ENCODE results near the gene HS2ST1. TPM values are rescaled to one million over a fixed set of nuclear protein-coding genes. Genes with fewer than 3 reads are reported as not detected.
"Not testable (repeated sequence)": the region's sequence is repeated elsewhere in the genome, so short reads cannot be mapped to it uniquely, and the experiment has no call there.

Gene HS2ST1
- total RNA-seq, 2 experiments from 2014 or later, result 20.9 to 25.3 TPM

DNA sequence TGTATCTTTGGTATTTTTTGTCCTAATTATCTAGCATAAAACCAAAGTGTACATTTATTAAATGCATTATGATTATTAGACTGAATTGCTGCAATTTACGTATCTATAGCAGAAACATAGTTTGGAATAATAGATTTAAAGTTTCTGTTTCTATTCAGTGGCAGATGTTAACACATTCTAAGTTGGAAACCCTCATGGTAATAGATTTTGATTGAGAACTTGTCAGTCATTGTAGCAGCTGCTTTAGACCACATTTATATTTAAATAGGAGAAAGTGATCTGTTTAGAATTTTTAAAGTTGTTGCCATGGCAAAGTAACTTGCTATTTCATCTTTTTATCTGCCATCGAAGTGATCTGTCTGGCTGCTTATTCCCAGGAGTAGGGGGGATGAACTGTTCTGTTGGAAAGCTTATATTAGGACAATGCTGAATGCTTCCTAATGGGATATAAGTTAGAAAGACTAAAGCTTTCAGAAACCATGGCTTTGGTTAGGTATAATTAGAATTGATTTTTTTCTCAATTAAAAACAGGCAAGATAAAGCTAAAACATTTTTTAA lies 61.6 kb downstream of the HS2ST1 start:
- no peak for DNase-seq

DNA sequence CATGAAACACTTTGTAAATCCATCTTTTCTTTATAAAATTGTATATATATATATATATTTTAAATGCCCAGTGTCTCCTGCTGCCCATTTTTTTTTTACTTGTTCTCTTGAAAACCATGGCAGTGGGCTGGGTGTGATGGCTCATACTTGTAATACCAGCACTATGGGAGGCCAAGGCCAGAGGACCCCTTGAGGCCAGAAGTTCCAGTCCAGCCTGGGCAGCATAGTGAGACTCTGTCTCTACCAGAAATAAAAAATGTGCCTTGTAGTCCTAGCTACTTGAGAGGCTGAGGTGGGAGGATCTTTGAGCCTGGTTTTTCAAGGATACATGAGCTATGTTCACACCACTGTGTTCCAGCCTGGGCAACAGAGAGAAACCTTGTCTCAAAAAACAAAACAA lies 62.2 kb downstream of the HS2ST1 start:
- Mint-ChIP-seq H3K9me3 (ENCODE audit: insufficient read depth) (no peaks in the 10 kb centered on the region), H3K27ac (no peak overlapping the region), H3K4me1 (ENCODE audit: low read depth) (no peaks in the 10 kb centered on the region), H3K4me3 (no peak overlapping the region), H3K36me3 (ENCODE audit: low read depth) (peaks cover 2% of the 10 kb centered on the region), H3K27me3 (ENCODE audit: low read depth) (no peaks in the 10 kb centered on the region)
- POLR2A ChIA-PET, result no interaction called here
- ATAC-seq (no peak), DNase-seq (no peak)
- CTCF ChIA-PET, result interaction anchor here (0.8 to 1.1 kb wide), 2 partner anchors 10 to 143 kb away, joined by 3 to 4 read pairs; no protein-coding TSS in a partner anchor

More for the DNA sequence above, 61.6 kb downstream of the HS2ST1 start:
- POLR2A ChIA-PET, result no interaction called here
- no peak overlapping the region for H3K27ac Mint-ChIP-seq
- no peaks in the 10 kb centered on the region for H3K9me3 Mint-ChIP-seq (ENCODE audit: insufficient read depth)
- CTCF ChIA-PET, result interaction anchor here (0.6 to 1.1 kb wide), 3 partner anchors 10 to 550 kb away, joined by 3 to 4 read pairs (median 4); no protein-coding TSS in a partner anchor
- no peaks in the 10 kb centered on the region for H3K4me1 Mint-ChIP-seq (ENCODE audit: low read depth)
- H3K36me3 Mint-ChIP-seq (ENCODE audit: low read depth), result peaks cover under 1% of the 10 kb centered on the region
- no peak overlapping the region for H3K4me3 Mint-ChIP-seq
- no peaks in the 10 kb centered on the region for H3K27me3 Mint-ChIP-seq (ENCODE audit: low read depth)
- ATAC-seq, result no peak

DNA sequence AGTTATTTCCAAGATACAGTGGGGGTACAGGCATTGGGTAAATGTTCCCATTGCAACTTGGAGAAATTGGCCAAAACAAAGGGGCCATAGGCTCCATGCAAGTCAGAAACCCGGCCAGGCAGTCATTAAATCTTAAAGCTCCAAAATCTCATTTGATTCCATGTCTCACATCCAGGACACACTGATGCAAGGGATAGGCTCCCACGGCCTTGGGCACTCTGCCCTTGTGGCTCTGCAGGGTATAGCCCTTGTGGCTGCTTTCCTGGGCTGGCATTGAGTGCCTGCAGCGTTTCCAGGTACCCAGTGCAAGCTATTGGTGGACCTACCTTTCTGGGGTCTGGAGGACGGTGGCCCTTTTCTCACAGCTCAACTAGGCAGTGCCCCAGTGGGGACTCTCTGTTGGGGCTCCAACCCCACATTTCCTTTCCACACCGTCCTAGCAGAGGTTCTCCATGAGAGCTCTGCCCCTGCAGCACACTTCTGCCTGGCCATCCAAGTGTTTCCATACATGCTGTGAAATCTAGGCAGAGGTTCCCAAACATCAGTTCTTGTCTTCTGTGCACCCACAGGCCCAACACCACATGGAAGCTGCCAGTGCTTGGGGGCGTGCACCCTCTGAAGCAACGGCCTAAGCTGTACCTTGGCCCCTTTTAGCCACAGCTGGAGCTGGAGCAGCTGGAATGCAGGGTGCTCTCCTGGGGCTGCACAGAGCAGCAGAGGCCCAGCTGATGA lies 67.2 kb downstream of the HS2ST1 start:
- H3K27me3 Mint-ChIP-seq (ENCODE audit: low read depth), result no peaks in the 10 kb centered on the region
- POLR2A ChIA-PET, result no interaction called here
- peaks cover 2% of the 10 kb centered on the region for H3K36me3 Mint-ChIP-seq (ENCODE audit: low read depth)
- ATAC-seq, result no peak
- H3K4me3 Mint-ChIP-seq, result no peak overlapping the region
- no peaks in the 10 kb centered on the region for H3K4me1 Mint-ChIP-seq (ENCODE audit: low read depth)
- CTCF ChIA-PET, result no interaction called here
- no peak for DNase-seq
- no peak overlapping the region for H3K27ac Mint-ChIP-seq
- no peaks in the 10 kb centered on the region for H3K9me3 Mint-ChIP-seq (ENCODE audit: insufficient read depth)

DNA sequence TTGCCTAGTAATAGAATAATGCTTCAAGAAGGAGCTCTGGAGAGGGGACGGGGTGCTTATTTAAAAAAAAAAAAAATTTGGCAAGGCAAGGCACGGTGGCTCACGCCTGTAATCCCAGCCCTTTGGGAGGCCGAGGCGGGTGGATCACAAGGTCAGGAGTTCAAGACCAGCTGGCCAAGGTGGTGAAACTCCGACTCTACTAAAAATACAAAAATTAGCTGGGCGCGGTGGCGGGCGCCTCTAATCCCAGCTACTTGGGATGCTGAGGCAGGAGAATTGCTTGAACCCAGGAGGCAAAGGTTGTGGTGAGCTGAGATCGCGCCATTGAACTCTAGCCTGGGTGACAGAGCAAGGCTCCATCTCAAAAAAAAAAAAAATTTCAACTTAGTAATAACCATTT lies 69.2 kb downstream of the HS2ST1 start:
- not testable (repeated sequence) for H3K27ac Mint-ChIP-seq; H3K4me3 Mint-ChIP-seq; ATAC-seq; H3K36me3 Mint-ChIP-seq (ENCODE audit: low read depth); H3K4me1 Mint-ChIP-seq (ENCODE audit: low read depth); H3K27me3 Mint-ChIP-seq (ENCODE audit: low read depth); DNase-seq; H3K9me3 Mint-ChIP-seq (ENCODE audit: insufficient read depth)
- ChIA-PET CTCF (interaction anchor here (0.8 to 1.2 kb wide), 3 partner anchors 8 to 23 kb away, joined by 3 read pairs; no protein-coding TSS in a partner anchor), POLR2A (interaction anchor here (0.6 kb wide), 1 partner anchor 98 kb away, joined by 4 read pairs; no protein-coding TSS in a partner anchor)

DNA sequence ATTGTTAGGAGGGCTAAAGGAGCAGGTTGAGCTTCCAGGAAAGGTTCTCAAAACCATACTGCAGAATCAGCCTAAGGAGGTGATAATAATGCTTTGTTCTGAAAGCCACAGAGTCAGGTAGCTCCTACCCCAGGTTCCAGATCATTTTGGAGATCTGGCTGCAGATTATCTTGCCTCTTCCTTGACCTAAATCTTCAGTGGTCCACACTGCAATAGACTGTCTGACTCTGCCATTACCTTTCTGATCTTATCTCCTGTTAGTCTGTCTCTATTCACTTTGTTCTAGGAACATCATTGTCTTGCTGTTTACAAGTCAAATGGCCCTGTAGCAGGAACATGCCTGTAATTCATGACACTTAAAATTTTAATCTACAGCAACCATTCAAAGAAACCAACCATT lies 73.0 kb downstream of the HS2ST1 start:
- Mint-ChIP-seq H3K27ac (no peak overlapping the region), H3K9me3 (ENCODE audit: insufficient read depth) (no peaks in the 10 kb centered on the region), H3K27me3 (ENCODE audit: low read depth) (no peaks in the 10 kb centered on the region), H3K36me3 (ENCODE audit: low read depth) (no peaks in the 10 kb centered on the region), H3K4me3 (no peak overlapping the region), H3K4me1 (ENCODE audit: low read depth) (no peaks in the 10 kb centered on the region)
- ChIA-PET CTCF (no interaction called here), POLR2A (no interaction called here)
- no peak for ATAC-seq
- no peak for DNase-seq

DNA sequence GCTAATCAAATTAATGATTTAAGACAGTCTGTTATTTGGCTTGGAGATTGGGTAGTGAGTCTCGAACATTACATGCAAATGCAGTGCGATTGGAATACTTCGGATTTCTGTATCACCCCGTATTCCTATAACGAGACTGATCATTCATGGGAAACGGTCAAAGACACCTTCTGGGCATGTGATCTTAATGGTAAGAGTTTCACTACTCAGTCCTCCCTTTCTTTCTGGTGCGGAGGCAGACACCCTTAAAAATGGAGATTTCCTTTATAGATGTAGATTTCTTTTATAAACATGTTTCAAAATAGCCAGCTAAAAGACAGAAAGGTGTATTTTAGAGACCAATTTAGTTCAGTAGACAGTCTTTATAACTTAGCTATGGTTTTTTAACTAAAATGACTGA lies 74.4 kb downstream of the HS2ST1 start:
- POLR2A ChIA-PET, result no interaction called here
- ATAC-seq, result no peak
- H3K27me3 Mint-ChIP-seq (ENCODE audit: low read depth), result no peaks in the 10 kb centered on the region
- CTCF ChIA-PET, result no interaction called here
- DNase-seq, result no peak
- no peaks in the 10 kb centered on the region for H3K36me3 Mint-ChIP-seq (ENCODE audit: low read depth)
- H3K4me3 Mint-ChIP-seq, result no peak overlapping the region
- H3K27ac Mint-ChIP-seq, result no peak overlapping the region
- H3K9me3 Mint-ChIP-seq (ENCODE audit: insufficient read depth), result no peaks in the 10 kb centered on the region
- no peaks in the 10 kb centered on the region for H3K4me1 Mint-ChIP-seq (ENCODE audit: low read depth)

DNA sequence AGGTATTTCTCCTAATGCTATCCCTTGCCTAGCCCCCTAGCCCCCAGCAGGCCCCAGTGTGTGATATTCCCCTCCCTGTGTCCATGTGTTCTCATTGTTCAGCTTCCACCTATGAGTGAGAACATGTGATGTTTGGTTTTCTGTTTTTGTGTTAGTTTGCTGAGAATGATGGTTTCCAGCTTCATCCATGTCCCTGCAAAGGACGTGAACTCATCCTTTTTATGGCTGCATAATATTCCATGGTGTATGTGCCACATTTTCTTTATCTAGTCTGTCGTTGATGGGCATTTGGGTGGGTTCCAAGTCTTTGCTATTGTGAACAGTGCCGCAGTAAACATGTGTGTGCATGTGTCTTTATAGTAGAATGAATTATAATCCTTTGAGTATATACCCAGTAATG lies 75.3 kb downstream of the HS2ST1 start:
- CTCF ChIA-PET; H3K27me3 Mint-ChIP-seq (ENCODE audit: low read depth): not testable (repeated sequence)

DNA sequence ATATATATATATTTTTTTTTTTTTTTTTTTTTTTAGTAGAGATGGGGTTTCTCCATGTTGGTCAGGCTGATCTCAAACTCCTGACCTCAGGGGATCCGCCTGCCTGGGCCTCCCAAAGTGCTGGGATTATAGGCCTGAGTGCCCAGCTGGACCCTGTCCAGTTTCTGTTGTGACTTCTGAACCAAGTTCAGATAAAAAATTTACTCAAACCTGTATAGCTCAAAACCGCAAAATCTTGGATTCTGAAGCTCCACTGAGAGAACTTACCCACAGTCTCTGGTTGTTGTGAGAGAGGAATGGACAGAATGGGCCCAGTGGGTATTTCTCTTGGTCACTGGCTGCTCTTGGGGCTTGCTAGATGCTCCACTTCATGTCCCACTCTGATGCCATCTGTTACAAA lies 76.4 kb downstream of the HS2ST1 start:
- Mint-ChIP-seq H3K4me3 (no peak overlapping the region), H3K27me3 (ENCODE audit: low read depth) (no peaks in the 10 kb centered on the region), H3K4me1 (ENCODE audit: low read depth) (no peaks in the 10 kb centered on the region), H3K36me3 (ENCODE audit: low read depth) (no peaks in the 10 kb centered on the region), H3K27ac (no peak overlapping the region), H3K9me3 (ENCODE audit: insufficient read depth) (no peaks in the 10 kb centered on the region)
- ChIA-PET CTCF (no interaction called here), POLR2A (no interaction called here)
- no peak for DNase-seq
- no peak for ATAC-seq

More for the DNA sequence above, 75.3 kb downstream of the HS2ST1 start:
- H3K36me3 Mint-ChIP-seq (ENCODE audit: low read depth); H3K4me1 Mint-ChIP-seq (ENCODE audit: low read depth); ATAC-seq; H3K27ac Mint-ChIP-seq; POLR2A ChIA-PET; DNase-seq; H3K9me3 Mint-ChIP-seq (ENCODE audit: insufficient read depth); H3K4me3 Mint-ChIP-seq: not testable (repeated sequence)

DNA sequence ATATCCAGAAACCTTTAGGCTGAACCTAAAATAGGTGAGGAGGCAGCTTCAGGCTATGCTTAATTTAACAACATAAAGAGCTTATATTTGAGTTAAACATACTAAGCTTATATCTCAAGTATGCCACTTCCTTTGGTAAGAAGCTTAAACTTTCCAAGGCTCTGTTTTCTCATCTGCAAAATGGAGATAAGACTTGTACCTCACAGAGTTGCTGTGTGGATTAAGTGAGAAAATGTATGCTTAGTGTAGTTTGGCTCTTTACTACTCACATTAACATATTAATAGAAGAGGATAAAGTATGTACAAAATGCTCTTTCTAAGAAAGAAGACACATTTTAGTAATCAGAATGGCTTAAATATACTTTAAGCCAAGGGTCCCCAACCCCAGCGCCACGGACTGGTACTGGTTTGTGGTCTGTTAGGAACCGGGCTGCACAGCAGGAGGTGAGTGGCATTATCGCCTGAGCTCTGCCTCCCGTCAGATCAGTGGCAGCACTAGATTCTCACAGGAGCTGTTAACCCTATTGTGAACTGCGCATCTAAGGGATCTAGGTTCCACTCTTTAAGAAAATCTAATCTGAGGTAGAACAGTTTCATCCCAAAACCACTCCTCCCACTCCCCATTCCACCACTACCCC lies 77.2 kb downstream of the HS2ST1 start:
- Mint-ChIP-seq H3K27ac (no peak overlapping the region), H3K4me1 (ENCODE audit: low read depth) (no peaks in the 10 kb centered on the region), H3K27me3 (ENCODE audit: low read depth) (no peaks in the 10 kb centered on the region), H3K4me3 (no peak overlapping the region), H3K36me3 (ENCODE audit: low read depth) (no peaks in the 10 kb centered on the region), H3K9me3 (ENCODE audit: insufficient read depth) (no peaks in the 10 kb centered on the region)
- ChIA-PET CTCF (no interaction called here), POLR2A (no interaction called here)
- DNase-seq (no peak), ATAC-seq (no peak)

DNA sequence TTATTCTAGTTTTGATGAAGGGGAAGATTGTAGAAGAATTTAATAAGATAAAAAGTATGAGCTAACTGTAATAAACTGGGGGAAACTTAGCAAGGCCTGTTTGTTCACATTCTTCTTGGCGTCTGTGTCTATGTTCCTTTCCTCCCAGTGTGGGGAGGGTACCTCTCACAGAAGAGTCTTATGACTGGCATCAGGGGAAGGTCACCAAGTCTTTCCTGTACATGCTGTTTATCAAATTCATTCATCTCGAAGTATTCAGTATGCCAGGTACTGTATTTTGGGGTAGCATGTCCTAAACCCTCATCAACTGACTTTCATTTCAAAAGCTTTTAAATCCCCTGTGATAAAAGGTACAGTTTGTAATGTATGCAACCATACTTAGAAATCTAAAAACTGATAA lies 78.4 kb downstream of the HS2ST1 start:
- Mint-ChIP-seq H3K4me1 (ENCODE audit: low read depth) (no peaks in the 10 kb centered on the region), H3K4me3 (no peak overlapping the region), H3K27me3 (ENCODE audit: low read depth) (no peaks in the 10 kb centered on the region), H3K9me3 (ENCODE audit: insufficient read depth) (no peaks in the 10 kb centered on the region), H3K36me3 (ENCODE audit: low read depth) (no peaks in the 10 kb centered on the region), H3K27ac (no peak overlapping the region)
- ChIA-PET POLR2A (no interaction called here), CTCF (interaction anchor here (1.1 kb wide), 1 partner anchor 10 kb away, joined by 3 read pairs; no protein-coding TSS in a partner anchor)
- ATAC-seq (no peak), DNase-seq (no peak)

DNA sequence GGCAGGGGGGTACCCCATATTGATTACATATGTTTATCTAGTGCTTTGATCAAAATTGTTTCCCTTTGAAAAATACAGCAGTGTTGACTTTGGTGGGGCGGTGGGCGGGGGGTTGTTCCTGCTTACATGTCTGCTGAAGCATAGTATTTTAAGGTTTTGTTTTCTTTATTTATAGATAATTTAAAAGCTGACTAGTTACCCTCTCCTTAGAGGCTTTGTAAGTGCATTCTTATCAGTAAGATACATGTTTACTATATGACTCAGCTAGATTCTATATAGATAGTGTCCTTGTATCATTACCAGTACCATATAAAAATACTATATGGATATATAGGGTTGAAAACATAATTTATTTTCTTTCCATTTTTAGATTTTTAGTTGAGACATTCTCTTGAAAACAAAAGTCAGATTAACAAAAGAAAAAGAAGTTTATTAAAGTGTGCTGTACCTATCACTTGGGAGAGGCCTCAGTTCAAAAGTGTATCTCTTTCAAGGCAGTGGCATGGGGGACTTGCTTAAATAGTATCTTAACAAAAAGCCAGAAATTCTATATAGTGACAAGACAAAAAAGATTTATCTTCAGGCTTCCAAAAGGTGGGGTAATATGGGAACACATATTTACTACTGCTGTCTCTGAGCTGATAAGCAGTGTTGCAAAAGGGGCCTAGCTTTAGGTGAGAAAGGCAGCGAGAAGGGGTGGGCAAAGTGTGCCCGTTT lies 79.0 kb downstream of the HS2ST1 start:
- Mint-ChIP-seq H3K27me3 (ENCODE audit: low read depth) (no peaks in the 10 kb centered on the region), H3K4me1 (ENCODE audit: low read depth) (no peaks in the 10 kb centered on the region), H3K9me3 (ENCODE audit: insufficient read depth) (no peaks in the 10 kb centered on the region), H3K36me3 (ENCODE audit: low read depth) (no peaks in the 10 kb centered on the region), H3K27ac (no peak overlapping the region), H3K4me3 (no peak overlapping the region)
- ChIA-PET CTCF (interaction anchor here (1.1 to 1.3 kb wide), 2 partner anchors 10 to 27 kb away, joined by 3 read pairs; no protein-coding TSS in a partner anchor), POLR2A (no interaction called here)
- DNase-seq (no peak), ATAC-seq (no peak)

DNA sequence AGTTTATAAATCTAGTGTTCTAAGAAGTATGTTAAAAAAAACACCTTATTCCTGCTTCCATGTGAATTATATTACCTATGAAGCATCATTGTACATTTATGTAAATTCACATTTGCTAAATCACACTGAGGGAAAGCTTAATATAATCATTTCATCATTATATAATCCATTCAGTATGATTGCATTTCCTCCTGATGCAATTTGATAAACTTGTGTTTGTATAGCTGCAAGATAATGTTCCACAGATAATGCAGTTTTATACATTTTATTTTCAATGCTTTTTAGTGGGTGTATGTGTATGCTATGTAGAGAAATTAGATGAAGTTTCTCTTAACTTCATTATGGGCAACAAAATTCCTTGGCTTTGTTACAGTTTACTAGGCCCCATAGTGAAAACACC lies 79.6 kb downstream of the HS2ST1 start:
- no peaks in the 10 kb centered on the region for H3K4me1 Mint-ChIP-seq (ENCODE audit: low read depth)
- no peak overlapping the region for H3K4me3 Mint-ChIP-seq
- H3K36me3 Mint-ChIP-seq (ENCODE audit: low read depth), result no peaks in the 10 kb centered on the region
- ChIA-PET POLR2A (no interaction called here), CTCF (interaction anchor here (1.3 kb wide), 1 partner anchor 28 kb away, joined by 3 read pairs; no protein-coding TSS in a partner anchor)
- no peak overlapping the region for H3K27ac Mint-ChIP-seq
- H3K9me3 Mint-ChIP-seq (ENCODE audit: insufficient read depth), result no peaks in the 10 kb centered on the region
- no peaks in the 10 kb centered on the region for H3K27me3 Mint-ChIP-seq (ENCODE audit: low read depth)
- no peak for ATAC-seq
- DNase-seq, result no peak

Measured in activated CD8-positive, alpha-beta T cell treated with anti-CD3 and anti-CD28 coated beads, Interleukin-2, amount 10 ng/mL, durations not matched to agents 7 days and 5 days (primary cell).